ENCODE measurements around the gene PPP2R3A.

PPP2R3A gene

DNA sequence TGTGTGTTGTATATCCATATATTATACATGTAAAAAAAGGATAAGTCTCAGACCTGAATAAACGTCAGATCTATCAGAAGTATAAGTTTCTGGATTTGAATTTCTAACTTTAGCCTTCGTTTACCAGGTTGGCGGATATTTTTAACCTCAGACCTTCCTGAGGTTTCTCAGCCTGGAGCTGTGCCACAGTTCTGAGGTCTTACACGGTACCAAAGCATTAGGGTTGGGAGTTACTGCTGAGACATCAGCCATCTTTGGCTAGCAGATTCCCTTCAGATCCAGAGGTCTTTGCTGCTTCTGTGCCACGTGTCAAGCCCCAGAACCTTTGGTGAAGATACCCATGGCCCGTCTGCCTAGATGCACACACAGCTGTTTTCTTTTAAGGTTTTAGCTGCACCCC is 84.7 kb downstream of the PPP2R3A start:
- H3K27me3 ChIP-seq (ENCODE audit: control insufficient read depth in 5 of 5, insufficient read depth in 4 of 5, low read length in 5 of 5): no peaks in the 10 kb centered on the region
- no peak overlapping the region for H3K9ac ChIP-seq (ENCODE audit: low read length in 5 of 5)
- no peaks in the 10 kb centered on the region for H3K9me3 ChIP-seq (ENCODE audit: control insufficient read depth in 5 of 5, low read length in 5 of 5)
- H3K27ac ChIP-seq (ENCODE audit: low read depth, low read length): no peak overlapping the region
- H3K4me1 ChIP-seq (ENCODE audit: control insufficient read depth in 5 of 5, insufficient read depth in 5 of 5, low read length in 5 of 5): peaks cover 0 to 7% (median 0%) of the 10 kb centered on the region in 5 donors
- no peak overlapping the region for H3K4me3 ChIP-seq (ENCODE audit: low read depth in 1 of 5, low read length in 5 of 5)
- peaks cover 8 to 21% (median 17%) of the 10 kb centered on the region in 5 donors for H3K36me3 ChIP-seq (ENCODE audit: control insufficient read depth in 5 of 5, insufficient read depth in 5 of 5, low read length in 5 of 5)

DNA sequence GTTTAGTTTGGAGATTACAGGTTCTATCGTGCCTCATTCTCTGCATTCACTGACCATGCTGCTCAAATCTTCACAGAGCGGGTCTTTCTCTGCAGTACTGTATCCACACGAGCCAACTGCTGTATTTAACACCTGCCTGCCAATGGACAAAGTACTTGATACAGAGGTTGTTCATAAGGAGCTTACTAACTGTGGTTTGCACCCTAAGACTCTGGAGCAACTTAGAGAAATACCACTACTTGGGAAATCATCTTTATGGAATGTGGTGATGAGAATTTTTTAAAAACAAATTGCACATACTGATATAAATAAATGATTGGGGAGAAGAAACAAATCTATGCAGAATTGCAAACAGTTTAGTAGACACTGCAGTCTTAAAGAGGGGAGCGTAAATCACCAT is 90.0 kb downstream of the PPP2R3A start:
- no peak overlapping the region for H3K4me3 ChIP-seq (ENCODE audit: low read depth in 1 of 5, low read length in 5 of 5)
- no peaks in the 10 kb centered on the region for H3K4me1 ChIP-seq (ENCODE audit: control insufficient read depth in 5 of 5, insufficient read depth in 5 of 5, low read length in 5 of 5)
- no peak overlapping the region for H3K9ac ChIP-seq (ENCODE audit: low read length in 5 of 5)
- peaks cover 0 to 13% (median 10%) of the 10 kb centered on the region in 5 donors for H3K36me3 ChIP-seq (ENCODE audit: control insufficient read depth in 5 of 5, insufficient read depth in 5 of 5, low read length in 5 of 5)
- H3K27ac ChIP-seq (ENCODE audit: low read depth, low read length): no peak overlapping the region
- no peaks in the 10 kb centered on the region for H3K9me3 ChIP-seq (ENCODE audit: control insufficient read depth in 5 of 5, low read length in 5 of 5)
- no peaks in the 10 kb centered on the region for H3K27me3 ChIP-seq (ENCODE audit: control insufficient read depth in 5 of 5, insufficient read depth in 4 of 5, low read length in 5 of 5)

DNA sequence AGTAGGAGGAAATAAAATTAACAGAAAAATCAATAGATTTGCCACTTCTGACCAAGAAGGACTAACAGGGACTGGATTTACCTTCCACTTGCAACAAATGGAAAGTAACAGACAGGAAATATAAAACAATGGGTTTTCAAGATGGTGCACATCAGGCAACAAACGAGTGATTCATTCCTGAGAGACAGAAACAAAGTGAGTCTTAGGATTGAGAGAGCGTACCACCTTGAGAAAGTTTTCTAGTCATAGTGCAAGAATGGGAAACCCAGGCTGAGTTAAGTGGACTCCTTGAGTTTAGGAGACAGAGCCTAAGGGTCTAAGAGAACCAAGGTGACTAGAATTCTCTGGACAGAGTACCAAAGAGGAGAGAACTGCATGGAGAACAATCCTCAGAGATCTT is 101.7 kb downstream of the PPP2R3A start:
- Histone ChIP-seq H3K27ac (ENCODE audit: low read depth, low read length) (no peak overlapping the region), H3K9ac (ENCODE audit: low read length in 5 of 5) (no peak overlapping the region), H3K36me3 (ENCODE audit: control insufficient read depth in 5 of 5, insufficient read depth in 5 of 5, low read length in 5 of 5) (peaks cover 0 to 5% (median 0%) of the 10 kb centered on the region in 5 donors), H3K9me3 (ENCODE audit: control insufficient read depth in 5 of 5, low read length in 5 of 5) (no peaks in the 10 kb centered on the region), H3K4me1 (ENCODE audit: control insufficient read depth in 5 of 5, insufficient read depth in 5 of 5, low read length in 5 of 5) (peaks cover 0 to 15% (median 9%) of the 10 kb centered on the region in 5 donors), H3K27me3 (ENCODE audit: control insufficient read depth in 5 of 5, insufficient read depth in 4 of 5, low read length in 5 of 5) (no peaks in the 10 kb centered on the region), H3K4me3 (ENCODE audit: low read depth in 1 of 5, low read length in 5 of 5) (no peak overlapping the region)

DNA sequence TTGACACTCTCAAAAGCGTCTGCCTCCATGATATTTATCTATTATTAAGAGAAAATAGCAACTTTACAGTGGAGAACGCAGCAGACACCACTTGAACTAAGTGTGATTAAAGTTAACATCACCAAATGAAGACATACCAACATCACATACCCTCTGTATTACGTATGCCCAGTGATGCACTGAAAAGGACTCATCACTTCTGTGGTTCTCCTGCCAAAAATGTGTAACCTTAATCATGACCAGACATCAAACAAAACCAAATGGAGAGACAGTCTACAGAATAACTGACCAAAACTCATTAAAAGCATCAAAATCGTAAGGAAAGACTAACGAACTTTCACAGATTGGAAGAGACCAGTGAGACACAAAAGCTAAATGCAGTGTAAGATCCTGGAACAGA is 103.2 kb downstream of the PPP2R3A start:
- H3K9ac ChIP-seq (ENCODE audit: low read length in 5 of 5): no peak overlapping the region
- peaks cover 0 to 15% (median 9%) of the 10 kb centered on the region in 5 donors for H3K4me1 ChIP-seq (ENCODE audit: control insufficient read depth in 5 of 5, insufficient read depth in 5 of 5, low read length in 5 of 5)
- no peak overlapping the region for H3K4me3 ChIP-seq (ENCODE audit: low read depth in 1 of 5, low read length in 5 of 5)
- H3K36me3 ChIP-seq (ENCODE audit: control insufficient read depth in 5 of 5, insufficient read depth in 5 of 5, low read length in 5 of 5): peaks cover 0 to 5% (median 0%) of the 10 kb centered on the region in 5 donors
- no peaks in the 10 kb centered on the region for H3K27me3 ChIP-seq (ENCODE audit: control insufficient read depth in 5 of 5, insufficient read depth in 4 of 5, low read length in 5 of 5)
- H3K27ac ChIP-seq (ENCODE audit: low read depth, low read length): no peak overlapping the region
- no peaks in the 10 kb centered on the region for H3K9me3 ChIP-seq (ENCODE audit: control insufficient read depth in 5 of 5, low read length in 5 of 5)

DNA sequence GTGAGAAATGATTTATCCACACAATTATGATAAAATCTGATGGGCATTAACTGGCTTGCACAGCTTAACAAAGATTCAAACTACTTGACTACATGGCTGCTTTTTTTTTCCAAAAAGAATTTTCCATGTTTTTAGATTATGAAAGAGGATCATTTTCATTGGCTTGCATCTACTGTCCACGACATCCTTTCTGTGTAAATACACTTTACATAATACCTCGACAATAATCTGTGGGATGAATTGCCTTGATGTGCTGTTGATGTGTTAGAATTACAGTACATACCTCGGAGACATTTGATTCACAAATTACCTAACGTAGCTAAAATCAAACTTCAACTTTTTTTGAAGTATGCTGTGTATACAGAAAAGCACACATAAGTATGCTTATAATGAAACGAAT is 104.4 kb downstream of the PPP2R3A start:
- Histone ChIP-seq H3K27me3 (ENCODE audit: control insufficient read depth in 5 of 5, insufficient read depth in 4 of 5, low read length in 5 of 5) (no peaks in the 10 kb centered on the region), H3K4me3 (ENCODE audit: low read depth in 1 of 5, low read length in 5 of 5) (no peak overlapping the region), H3K4me1 (ENCODE audit: control insufficient read depth in 5 of 5, insufficient read depth in 5 of 5, low read length in 5 of 5) (peaks cover 0 to 15% (median 9%) of the 10 kb centered on the region in 5 donors), H3K27ac (ENCODE audit: low read depth, low read length) (peak overlapping the region; percentile 29), H3K9ac (ENCODE audit: low read length in 5 of 5) (no peak overlapping the region), H3K36me3 (ENCODE audit: control insufficient read depth in 5 of 5, insufficient read depth in 5 of 5, low read length in 5 of 5) (peaks cover 0 to 5% (median 0%) of the 10 kb centered on the region in 5 donors), H3K9me3 (ENCODE audit: control insufficient read depth in 5 of 5, low read length in 5 of 5) (no peaks in the 10 kb centered on the region)

DNA sequence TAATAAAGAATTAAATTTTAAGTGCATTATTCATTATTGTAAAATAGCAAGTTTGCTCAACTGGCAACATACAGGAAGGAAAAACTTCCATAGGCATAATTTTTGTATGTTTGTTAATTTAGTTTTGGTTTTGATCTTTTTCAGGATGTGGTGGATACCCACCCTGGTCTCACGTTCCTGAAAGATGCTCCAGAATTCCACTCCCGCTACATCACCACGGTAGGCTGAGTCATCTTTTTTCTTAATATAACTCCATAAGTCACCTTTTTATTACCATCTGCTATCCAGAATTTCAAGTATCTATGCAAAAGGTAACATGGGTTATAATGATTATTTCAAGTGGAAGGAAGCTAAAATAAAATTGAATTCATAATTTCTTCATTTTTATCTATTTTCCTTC is 104.8 kb downstream of the PPP2R3A start:
- no peak overlapping the region for H3K9ac ChIP-seq (ENCODE audit: low read length in 5 of 5)
- H3K27ac ChIP-seq (ENCODE audit: low read depth, low read length): peak overlapping the region; percentile 66
- no peaks in the 10 kb centered on the region for H3K9me3 ChIP-seq (ENCODE audit: control insufficient read depth in 5 of 5, low read length in 5 of 5)
- no peaks in the 10 kb centered on the region for H3K27me3 ChIP-seq (ENCODE audit: control insufficient read depth in 5 of 5, insufficient read depth in 4 of 5, low read length in 5 of 5)
- peaks cover 0 to 5% (median 0%) of the 10 kb centered on the region in 5 donors for H3K36me3 ChIP-seq (ENCODE audit: control insufficient read depth in 5 of 5, insufficient read depth in 5 of 5, low read length in 5 of 5)
- H3K4me1 ChIP-seq (ENCODE audit: control insufficient read depth in 5 of 5, insufficient read depth in 5 of 5, low read length in 5 of 5): peaks cover 0 to 17% (median 9%) of the 10 kb centered on the region in 5 donors
- H3K4me3 ChIP-seq (ENCODE audit: low read depth in 1 of 5, low read length in 5 of 5): no peak overlapping the region

DNA sequence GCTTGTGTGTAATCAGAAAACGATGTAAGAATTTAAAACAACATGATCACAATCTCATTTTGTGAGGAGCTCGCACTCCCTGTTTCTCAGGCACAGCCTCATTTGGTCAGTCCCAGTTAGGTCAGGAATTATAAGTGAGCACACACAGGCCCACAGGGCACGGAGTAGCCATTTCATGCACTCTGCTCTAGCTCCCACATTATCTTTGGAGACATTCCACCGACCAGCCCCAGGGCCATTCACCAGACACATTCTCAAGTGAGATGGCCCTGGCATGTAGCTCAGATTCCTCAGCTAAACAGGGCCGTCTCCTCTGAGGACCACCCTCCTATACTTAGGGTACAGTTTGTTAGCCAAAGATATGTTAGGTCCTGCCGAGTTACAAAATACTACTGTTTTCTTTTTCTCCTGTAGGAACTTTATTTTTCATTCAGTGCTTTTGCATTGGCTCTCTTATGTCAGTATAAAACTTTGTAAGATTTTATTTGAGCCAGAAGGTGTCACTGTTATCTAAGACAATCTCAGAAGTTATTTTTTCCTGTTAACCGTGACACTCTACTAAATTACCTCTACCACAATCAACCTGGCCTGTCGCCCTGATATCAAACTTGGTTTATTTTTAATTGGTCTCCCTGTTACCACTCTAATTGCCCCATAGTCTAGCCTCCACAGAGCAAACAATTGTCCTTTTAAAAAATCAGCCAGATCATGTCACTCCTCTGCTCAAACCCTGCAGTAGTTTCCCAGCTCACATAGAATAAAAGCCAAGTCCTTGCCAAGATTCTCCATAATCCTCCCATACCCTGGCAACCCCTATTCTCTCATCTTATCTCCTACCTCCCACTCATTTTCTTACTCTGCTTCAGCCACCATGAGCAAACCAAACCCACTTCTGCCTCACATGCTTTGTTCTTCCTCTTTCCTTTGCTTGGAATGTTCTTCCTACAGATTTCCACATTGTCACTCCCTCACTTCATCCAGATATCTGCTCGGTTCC is 105.7 kb downstream of the PPP2R3A start:
- H3K9me3 ChIP-seq (ENCODE audit: control insufficient read depth in 5 of 5, low read length in 5 of 5): no peaks in the 10 kb centered on the region
- peak overlapping the region in 4 of 5 donors; percentile 25 to 42 (median 36) for H3K9ac ChIP-seq (ENCODE audit: low read length in 5 of 5)
- H3K4me3 ChIP-seq (ENCODE audit: low read depth in 1 of 5, low read length in 5 of 5): no peak overlapping the region
- peaks cover 0 to 26% (median 12%) of the 10 kb centered on the region in 5 donors for H3K4me1 ChIP-seq (ENCODE audit: control insufficient read depth in 5 of 5, insufficient read depth in 5 of 5, low read length in 5 of 5)
- H3K27me3 ChIP-seq (ENCODE audit: control insufficient read depth in 5 of 5, insufficient read depth in 4 of 5, low read length in 5 of 5): no peaks in the 10 kb centered on the region
- H3K36me3 ChIP-seq (ENCODE audit: control insufficient read depth in 5 of 5, insufficient read depth in 5 of 5, low read length in 5 of 5): peaks cover 0 to 5% (median 0%) of the 10 kb centered on the region in 5 donors
- peak overlapping the region; percentile 66 for H3K27ac ChIP-seq (ENCODE audit: low read depth, low read length)

DNA sequence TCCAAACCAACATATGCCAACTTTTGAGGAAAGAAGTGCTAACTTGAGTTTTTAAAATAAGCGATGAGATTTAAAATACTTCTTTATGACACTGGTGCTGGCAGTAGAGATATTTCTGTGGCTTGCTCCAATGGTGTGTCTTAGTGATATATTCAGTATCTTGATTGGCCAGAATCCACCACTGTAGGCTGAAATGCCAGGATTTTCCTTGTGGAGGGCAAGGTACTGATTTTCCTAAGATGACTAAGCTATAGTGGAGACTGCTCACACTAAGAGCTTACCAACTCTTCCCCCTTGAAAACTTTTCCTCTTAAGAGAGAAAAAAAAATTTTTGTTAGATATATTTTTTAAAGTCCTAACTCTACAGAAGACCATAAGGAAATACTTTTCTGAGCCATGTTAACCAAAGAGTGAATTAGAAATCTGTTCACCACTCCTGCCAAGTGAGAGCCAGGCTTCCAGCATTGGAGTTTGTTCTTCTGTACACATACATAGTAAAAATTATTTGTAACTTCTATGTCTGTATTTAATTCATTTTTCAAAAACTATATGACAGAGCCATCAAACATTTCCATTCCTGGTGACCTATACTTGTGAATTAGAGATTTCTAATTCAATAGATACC is 109.1 kb downstream of the PPP2R3A start:
- Histone ChIP-seq H3K27me3 (ENCODE audit: control insufficient read depth in 5 of 5, insufficient read depth in 4 of 5, low read length in 5 of 5) (no peaks in the 10 kb centered on the region), H3K4me3 (ENCODE audit: low read depth in 1 of 5, low read length in 5 of 5) (no peak overlapping the region), H3K9me3 (ENCODE audit: control insufficient read depth in 5 of 5, low read length in 5 of 5) (no peaks in the 10 kb centered on the region), H3K36me3 (ENCODE audit: control insufficient read depth in 5 of 5, insufficient read depth in 5 of 5, low read length in 5 of 5) (peaks cover 0 to under 1% (median 0%) of the 10 kb centered on the region in 5 donors), H3K4me1 (ENCODE audit: control insufficient read depth in 5 of 5, insufficient read depth in 5 of 5, low read length in 5 of 5) (peaks cover 0 to 26% (median 12%) of the 10 kb centered on the region in 5 donors), H3K9ac (ENCODE audit: low read length in 5 of 5) (no peak overlapping the region), H3K27ac (ENCODE audit: low read depth, low read length) (no peak overlapping the region)

DNA sequence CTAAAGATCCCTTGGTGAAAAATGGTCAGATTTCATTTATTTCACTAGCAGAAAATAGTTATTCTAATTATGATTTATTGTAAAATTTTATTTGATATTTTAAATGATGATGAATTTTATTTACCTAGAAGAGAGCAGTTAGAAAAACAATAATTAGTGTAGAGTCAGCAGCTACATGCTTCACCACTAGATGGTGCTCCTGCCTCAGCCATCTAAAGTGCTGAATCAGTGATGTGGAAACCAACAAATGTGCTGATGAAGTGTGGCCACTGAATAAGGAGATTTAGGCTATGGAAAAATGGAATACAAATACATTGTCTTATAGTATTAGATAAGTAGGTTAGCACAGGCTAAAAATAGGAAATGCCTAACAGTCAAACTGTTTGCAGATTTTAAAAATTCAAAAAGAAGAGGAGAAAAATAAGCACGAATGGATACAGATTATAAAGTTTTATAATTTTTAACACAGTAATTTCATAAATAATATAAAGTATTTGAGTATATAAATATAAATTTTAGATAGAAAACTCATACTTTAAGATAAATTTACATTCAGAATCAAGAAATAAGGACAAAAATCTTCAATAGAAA is 109.8 kb downstream of the PPP2R3A start:
- Histone ChIP-seq H3K27me3 (ENCODE audit: control insufficient read depth in 5 of 5, insufficient read depth in 4 of 5, low read length in 5 of 5) (no peaks in the 10 kb centered on the region), H3K9me3 (ENCODE audit: control insufficient read depth in 5 of 5, low read length in 5 of 5) (no peaks in the 10 kb centered on the region), H3K36me3 (ENCODE audit: control insufficient read depth in 5 of 5, insufficient read depth in 5 of 5, low read length in 5 of 5) (peaks cover 0 to 4% (median 0%) of the 10 kb centered on the region in 5 donors), H3K4me1 (ENCODE audit: control insufficient read depth in 5 of 5, insufficient read depth in 5 of 5, low read length in 5 of 5) (peaks cover 0 to 26% (median 12%) of the 10 kb centered on the region in 5 donors), H3K9ac (ENCODE audit: low read length in 5 of 5) (no peak overlapping the region), H3K4me3 (ENCODE audit: low read depth in 1 of 5, low read length in 5 of 5) (no peak overlapping the region), H3K27ac (ENCODE audit: low read depth, low read length) (no peak overlapping the region)
